Epithelial cell of esophagus (primary cell): Measurements from ENCODE around the gene TM9SF1.
"Not testable (repeated sequence)": the region's sequence is repeated elsewhere in the genome, so short reads cannot be mapped to it uniquely, and the experiment has no call there.

Source experiments
- DNase-seq: peaks from one replicate; pipeline ENCODE4 v3.0.0; 2010; ENCODE audit warnings: low read depth
- H3K4me3 ChIP-seq: 2 replicates; pipeline ENCODE4 v1.5.1; 2011; ENCODE audit warnings: mild to moderate bottlenecking, low read length, control low read depth
- TF ChIP-seq, protein P1 (sequence below): IDR thresholded peaks from 2 replicates; pipeline ENCODE4 v1.5.1; 2011; ENCODE audit warnings: low read depth, mild to moderate bottlenecking, low read length, control low read depth, inconsistent platforms; ENCODE audit not compliant: insufficient read depth; ENCODE audit errors: missing control alignments

Gene TM9SF1

DNA sequence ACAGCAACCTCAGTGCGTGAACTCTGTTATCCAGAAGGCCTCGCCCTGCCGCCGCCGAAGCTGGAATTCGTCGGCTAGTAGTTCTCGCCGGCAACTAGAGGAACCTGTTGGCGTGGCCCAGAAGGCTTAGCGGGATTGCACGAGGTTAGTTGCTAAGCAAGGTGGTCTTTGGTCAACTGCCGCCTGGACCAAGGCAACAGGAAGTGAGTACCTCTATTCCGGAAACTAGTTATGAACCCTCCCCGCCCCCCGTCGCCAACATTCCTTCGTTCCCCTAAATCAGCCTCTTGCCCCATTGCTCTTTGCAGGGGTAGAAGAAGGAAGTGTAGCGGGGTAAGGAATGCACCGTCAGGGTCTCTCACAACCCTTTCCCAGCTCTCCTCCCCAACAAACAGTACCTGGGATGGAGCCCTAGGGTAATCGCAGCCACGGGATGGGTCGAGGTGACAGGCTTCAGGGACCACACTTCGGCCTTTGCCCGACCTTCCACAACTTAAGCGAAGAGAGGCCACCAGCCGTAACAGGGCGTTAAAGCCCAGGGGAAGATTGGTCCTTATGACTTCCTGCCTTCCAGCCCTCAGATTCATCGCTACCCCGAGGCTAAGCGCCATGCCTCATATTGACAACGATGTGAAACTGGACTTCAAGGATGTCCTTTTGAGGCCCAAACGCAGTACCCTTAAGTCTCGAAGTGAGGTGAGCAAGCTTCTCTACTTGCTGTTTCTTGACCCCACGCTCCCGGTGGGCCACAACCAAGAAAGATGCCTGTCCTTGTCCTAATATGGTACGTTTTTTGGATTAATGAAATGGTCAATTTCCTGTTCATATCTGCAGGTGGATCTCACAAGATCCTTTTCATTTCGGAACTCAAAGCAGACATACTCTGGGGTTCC lies 37.6 kb upstream of the TM9SF1 start, which contains the start of gene GMPR2:
Gene GMPR2, plus strand, starts transcription at position 285 of the 893 bp plus-strand sequence. Its CDS starts 325 bp downstream, at position 610.
- TF ChIP-seq, protein P1, sequence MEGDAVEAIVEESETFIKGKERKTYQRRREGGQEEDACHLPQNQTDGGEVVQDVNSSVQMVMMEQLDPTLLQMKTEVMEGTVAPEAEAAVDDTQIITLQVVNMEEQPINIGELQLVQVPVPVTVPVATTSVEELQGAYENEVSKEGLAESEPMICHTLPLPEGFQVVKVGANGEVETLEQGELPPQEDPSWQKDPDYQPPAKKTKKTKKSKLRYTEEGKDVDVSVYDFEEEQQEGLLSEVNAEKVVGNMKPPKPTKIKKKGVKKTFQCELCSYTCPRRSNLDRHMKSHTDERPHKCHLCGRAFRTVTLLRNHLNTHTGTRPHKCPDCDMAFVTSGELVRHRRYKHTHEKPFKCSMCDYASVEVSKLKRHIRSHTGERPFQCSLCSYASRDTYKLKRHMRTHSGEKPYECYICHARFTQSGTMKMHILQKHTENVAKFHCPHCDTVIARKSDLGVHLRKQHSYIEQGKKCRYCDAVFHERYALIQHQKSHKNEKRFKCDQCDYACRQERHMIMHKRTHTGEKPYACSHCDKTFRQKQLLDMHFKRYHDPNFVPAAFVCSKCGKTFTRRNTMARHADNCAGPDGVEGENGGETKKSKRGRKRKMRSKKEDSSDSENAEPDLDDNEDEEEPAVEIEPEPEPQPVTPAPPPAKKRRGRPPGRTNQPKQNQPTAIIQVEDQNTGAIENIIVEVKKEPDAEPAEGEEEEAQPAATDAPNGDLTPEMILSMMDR, result no peak
- H3K4me3 ChIP-seq, result peak within 1 kb of the TSS; percentile 95
- DNase-seq, result no peak

DNA sequence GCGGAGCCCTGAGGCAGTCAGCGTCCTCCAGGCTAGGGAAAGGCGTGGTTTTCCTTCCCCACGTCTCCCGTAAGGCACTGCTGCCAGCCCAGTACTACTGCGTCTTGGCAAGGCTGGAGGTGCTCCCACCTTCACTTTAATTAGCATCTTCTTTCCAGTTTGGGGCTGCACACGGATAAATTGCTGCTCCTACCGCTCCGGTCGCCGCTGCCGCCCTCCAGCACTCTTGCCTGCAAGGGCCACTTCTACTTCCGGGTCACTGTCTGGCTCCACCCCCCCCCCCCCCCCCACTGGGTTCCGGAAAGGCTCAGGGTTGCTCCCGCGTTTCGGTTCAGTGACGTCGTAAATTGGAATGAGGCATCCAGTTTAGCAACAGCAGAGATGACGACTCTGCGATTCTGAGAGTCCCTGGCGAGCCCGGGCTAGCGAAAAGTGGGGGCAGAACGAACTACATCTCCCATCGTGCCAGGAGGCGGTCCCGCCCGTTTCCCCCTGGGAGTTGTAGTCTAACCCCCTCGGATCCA lies 36.9 kb upstream of the TM9SF1 start, which contains the start of gene NEDD8:
Gene NEDD8, minus strand, starts transcription at position 247 of the 524 bp plus-strand sequence. Its CDS starts 100 bp downstream, at position 147.
- peak within 1 kb of the TSS; percentile 95 for H3K4me3 ChIP-seq
- DNase-seq, result peak; percentile 99
- TF ChIP-seq, protein P1, result no peak

DNA sequence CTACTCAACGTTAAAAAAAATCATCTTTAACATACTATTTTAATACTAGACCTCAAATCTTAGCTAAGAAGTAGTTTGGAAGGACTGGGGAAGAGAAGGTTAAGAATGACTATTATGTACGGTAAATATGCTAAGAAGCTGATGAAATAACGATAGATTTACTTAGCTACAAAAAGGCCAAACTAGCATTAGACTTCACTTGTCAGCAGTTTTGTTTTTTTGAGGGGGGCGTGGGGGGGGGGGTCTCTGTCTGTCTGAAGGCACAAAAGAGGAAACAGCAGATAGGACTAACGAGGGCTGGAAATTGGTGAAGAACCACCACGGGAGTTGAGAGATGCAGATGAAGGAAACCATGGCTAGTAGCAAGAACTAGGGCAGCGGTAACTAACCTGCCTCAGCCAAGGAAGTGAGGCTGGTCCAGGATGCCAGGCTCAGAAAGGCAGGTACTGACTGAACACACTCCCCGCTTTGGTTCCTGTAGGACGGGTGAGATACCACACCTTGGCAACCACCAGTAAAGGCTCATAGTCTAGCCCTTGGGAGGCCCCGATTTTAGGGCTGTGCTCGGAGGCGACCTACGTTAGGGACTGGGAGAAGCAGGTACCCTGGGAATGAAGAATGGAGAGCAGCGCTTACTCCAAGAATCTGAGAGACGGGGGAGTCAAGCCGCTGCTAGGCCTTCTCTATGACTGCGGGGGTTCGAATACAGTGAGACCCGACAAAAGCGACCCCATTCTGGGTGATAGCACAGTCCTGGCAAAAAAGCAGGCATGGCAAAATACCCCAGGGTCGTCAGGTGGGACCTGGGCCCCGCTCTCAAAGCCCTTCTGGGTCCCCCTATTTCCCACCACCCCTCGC lies 36.3 kb upstream of the TM9SF1 start:
- peak overlapping the region; percentile 95 for H3K4me3 ChIP-seq
- DNase-seq, result peak; percentile 55
- TF ChIP-seq, protein P1, result no peak

DNA sequence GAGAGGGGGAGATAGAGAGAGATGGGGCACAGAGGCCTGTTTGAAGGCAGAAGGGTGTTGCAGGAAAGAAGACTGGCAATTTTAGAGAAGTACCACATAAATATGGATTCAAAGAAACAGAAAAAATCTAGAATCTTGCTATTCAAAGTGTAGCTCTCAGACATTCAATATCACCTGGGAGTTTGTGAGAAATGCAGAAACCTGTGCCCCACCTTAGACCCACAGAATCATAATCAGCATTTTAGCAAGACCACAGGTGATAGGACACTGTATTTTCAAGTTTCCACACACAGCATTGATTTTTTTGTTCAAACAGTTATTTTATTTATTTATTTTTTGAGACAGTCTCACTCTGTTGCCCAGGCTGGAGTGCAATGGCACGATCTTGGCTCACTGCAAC lies 33.7 kb upstream of the TM9SF1 start:
- no peak overlapping the region for H3K4me3 ChIP-seq
- no peak for DNase-seq
- TF ChIP-seq, protein P1, result no peak

DNA sequence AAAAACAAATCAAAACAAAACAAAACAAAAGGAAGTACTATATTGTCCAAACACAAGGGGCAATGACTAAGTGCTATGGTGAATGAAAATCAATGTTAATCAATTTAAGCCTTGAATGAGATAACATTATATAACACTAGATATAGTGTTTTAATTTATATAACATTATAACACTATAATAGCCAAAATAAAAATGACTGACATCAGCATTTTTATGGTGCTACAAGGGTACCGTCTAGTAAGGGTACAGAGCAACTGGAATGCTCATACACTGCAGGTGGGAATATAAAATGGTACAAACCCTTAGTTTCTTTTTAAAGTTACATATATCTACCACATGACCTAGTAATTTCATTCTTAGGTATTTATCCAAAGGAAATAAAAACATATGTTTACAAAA lies 31.2 kb upstream of the TM9SF1 start:
- TF ChIP-seq, protein P1, result no peak
- no peak overlapping the region for H3K4me3 ChIP-seq
- no peak for DNase-seq

DNA sequence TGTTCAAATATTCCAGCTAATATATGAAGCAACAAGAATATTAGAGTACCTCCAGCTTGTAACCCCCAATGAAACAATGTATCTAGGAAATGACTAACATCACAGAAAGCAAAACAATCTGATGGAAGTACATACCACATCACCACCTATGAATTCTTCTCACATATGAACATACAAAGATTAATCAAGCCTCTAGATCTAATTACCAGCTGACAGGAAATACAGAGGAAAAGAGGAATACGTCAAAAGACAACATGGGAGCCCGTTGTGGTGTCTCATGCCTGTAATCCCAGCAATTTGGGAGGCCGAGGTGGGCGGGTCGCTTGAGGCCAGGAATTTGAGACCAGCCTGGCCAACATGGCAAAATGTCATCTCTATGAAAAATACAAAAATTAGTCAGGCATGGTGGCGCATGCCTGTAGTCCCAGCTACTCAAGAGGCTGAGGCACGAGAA lies 29.4 kb upstream of the TM9SF1 start:
- no peak overlapping the region for H3K4me3 ChIP-seq
- peak; percentile 86 for DNase-seq
- TF ChIP-seq, protein P1, result no peak

DNA sequence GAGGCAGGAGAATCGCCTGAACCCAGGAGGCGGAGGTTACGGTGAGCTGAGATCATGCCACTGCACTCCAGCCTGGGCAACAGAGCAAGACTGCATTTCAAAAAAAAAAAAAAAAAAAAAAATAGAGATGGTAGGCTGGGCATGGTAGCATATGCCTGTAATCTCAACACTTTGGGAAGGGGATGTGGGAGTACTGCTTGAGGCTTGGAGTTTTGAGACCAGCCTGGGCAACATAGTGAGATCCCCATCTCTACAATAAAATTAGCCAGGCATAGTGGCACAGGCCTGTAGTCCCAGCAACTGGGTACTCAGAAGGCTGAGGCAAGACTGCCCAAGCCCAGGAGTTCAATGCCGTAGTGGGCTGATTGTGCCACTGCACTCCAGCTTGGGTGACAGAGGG lies 27.7 kb upstream of the TM9SF1 start:
- DNase-seq, result not testable (repeated sequence)

More for the DNA sequence above, 27.7 kb upstream of the TM9SF1 start:
- not testable (repeated sequence) for H3K4me3 ChIP-seq
